Suppressor macrophage (primary cell): ENCODE results near the gene PLEKHA5.
"Not testable (repeated sequence)": the region's sequence is repeated elsewhere in the genome, so short reads cannot be mapped to it uniquely, and the experiment has no call there.

ENCODE experiments used
- DNase-seq, 4 experiments: peaks; one replicate each; pipeline ENCODE4 v3.0.0-alpha.2; 2020 to 2022
- total RNA-seq, 17 experiments: gene quantifications; one replicate each; lab custom pipeline; 2026; ENCODE audit warnings: mixed read lengths in 6 of 17, inconsistent platforms in 3 of 17; lab: John Stamatoyannopoulos, UW

PLEKHA5 gene
- total RNA-seq, result 3.0 to 21.5 (median 9.4) reads per million in 17 experiments

DNA sequence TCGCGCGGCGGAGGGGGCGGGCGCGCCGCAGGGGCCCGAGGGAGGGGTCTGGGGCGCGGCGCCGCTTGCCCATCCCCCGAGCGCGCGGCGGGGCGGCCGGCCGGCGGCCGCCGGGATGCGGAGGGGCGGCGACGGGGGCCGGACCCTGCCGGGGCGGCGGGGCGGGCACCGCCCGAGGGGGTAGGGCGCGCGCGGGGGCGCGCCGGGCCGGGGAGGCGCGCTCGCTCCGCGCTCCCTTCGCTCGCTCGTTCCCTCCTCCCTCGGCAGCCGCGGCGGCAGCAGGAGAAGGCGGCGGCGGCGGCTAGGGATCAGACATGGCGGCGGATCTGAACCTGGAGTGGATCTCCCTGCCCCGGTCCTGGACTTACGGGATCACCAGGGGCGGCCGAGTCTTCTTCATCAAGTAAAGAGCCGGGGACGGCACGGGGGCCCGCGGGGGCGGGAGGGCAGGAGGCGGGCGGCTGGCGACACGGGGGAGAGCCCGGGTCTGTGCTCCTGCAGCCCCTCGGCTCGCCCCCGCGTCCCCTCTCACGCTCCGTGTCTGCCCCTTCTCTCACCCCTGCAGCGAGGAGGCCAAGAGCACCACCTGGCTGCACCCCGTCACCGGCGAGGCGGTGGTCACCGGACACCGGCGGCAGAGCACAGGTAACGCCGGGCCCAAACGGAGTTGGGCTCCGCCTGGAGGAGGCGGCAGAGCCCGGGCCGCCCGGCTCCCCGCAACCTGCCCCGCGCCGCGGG lies at the start of gene PLEKHA5:
Gene PLEKHA5, plus strand, starts transcription at position 248 of the 738 bp plus-strand sequence. Its CDS starts 67 bp downstream, at position 315.
- peak; percentile 64 to 87 (median 75) for DNase-seq

DNA sequence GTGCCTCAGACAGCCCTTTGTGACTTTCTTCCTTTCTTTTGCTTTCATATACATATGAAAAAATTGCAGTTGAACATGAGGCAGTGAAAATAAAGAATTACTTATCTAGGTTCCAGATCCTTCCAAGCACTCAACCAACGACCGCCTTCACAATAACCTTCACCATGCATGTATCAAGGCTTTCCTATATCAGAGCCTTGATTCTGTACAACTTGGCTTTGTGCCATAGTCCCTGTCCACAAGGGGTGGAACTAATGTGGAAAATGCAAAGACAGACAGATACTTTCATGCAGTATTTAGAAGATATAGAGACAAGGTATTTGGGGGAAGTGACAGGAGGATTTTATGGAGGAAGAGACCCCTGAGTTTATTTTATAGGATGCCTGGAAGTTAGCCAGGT lies 48.6 kb upstream of the PLEKHA5 start:
- DNase-seq, result no peak

- no peak for DNase-seq
Measured at GRCh38 chr12:19082365-19082911, 47.1 kb upstream of the PLEKHA5 start.

DNA sequence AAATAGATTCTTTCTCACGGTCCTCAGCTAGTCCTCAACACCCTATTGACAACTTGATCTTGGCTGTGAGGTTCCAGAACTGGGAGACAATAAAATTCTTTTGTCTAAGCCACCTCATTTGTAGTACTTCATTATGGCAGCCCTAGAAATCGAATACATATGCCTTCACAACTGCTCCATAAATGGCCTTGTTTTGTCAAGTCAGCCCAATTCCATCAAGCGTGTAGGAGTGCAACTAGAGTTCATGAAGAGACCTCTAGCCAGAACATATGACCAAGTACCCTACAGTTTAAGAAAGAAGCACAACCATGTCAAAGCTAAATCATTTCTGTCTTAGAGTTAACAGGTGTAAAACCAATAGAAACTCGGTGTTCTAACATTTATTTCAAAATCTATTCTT lies 45.0 kb upstream of the PLEKHA5 start:
- no peak for DNase-seq

- no peak for DNase-seq
Measured at GRCh38 chr12:19085090-19085489, 44.4 kb upstream of the PLEKHA5 start.

DNA sequence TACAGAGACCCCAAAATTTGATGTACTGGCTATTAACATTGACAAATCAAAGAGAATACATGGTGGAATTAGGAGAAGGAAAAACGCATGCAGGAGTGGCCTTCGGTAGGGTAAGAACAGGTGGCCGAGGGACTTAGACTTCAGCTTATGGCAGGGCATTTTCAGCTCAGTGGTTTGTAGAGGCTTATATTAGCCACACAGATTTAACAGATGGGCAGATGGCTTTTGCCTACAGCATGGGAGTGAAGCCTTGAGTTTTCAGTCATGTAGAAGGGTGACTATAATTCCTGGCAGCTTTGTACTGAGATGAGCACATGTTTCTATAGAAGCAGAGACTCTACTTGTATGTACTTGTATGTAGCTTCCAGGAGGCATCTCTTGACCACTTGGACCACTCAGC lies 40.9 kb upstream of the PLEKHA5 start:
- DNase-seq, result no peak

GRCh38 chr12:19092482-19092881 lies 37.1 kb upstream of the PLEKHA5 start:
- DNase-seq, result not testable (repeated sequence)

DNA sequence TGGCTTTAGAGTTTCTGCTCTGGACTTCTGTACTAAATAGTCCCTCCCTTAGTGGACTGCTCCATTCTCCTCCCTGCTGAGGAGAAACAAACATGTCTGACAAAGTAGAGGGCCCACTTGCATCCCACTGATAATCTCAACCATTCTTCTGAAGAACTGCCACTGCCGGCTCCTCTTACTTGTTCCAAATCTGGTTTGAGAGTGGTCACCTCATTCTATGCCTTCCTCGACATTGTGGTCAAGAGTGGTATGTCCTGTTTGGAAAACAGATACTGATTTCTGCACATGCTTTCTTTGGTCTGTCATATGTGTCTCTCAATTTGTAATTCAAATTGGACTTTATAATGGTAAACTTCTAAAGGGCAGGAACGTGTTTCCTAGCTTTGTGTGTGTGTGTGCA lies 36.3 kb upstream of the PLEKHA5 start:
- no peak for DNase-seq

GRCh38 chr12:19095331-19095730 lies 34.2 kb upstream of the PLEKHA5 start:
- no peak for DNase-seq

- no peak for DNase-seq
Measured at GRCh38 chr12:19095756-19096480, 33.6 kb upstream of the PLEKHA5 start.

DNA sequence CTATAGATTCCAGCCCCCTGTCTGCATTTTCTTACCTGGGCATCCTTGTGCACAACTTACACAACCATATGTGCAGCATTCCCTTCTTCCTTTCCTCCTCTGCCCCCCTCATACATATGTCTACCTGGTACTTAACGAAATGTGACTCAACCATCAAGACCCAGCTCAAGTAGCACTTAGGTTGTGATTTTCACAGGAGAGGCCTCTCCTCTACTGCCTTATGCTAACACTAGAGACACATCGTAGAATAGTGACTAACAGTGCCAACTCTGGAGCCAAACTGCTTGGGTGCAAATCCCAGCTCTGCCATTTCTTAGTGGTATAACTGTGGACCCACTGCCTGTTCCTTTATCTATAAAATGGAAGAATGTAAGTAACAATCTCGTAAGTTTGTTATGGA lies 24.1 kb upstream of the PLEKHA5 start:
- DNase-seq, result no peak

GRCh38 chr12:19107750-19108149 lies 21.8 kb upstream of the PLEKHA5 start:
- DNase-seq, result no peak

DNA sequence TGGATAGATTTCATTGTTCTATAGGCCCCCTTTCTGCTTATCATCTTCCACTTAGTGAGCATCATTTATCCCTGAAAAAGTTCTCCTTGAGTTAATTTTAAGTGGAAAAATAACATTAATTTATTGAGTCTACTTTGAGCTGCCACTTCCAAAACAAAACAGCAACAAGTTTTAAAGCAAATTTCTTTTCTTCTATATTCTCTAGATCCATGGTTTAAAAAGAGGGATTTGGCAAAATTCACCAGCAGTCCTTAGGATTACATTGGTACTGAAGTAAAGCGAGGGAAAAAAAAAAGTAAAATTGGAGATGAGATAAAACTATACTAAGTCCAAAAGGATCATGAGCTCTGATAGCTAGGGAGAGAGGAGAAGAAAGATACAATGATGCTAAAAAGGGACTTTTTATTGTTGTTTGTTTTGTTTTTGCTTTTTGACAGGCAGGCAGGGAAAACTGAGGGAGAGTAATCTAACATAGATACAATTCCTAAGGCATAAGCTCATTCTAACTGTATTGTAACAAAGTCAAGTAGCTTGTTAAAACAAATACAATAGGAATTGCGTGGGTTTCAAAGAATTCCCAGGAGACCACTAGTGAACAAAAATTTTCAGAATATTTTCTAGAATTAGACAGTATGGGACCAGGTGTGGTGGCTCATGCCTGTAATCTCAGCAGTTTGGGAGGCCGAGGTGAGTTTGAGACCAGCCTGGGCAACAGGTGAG lies 19.2 kb upstream of the PLEKHA5 start:
- no peak for DNase-seq

DNA sequence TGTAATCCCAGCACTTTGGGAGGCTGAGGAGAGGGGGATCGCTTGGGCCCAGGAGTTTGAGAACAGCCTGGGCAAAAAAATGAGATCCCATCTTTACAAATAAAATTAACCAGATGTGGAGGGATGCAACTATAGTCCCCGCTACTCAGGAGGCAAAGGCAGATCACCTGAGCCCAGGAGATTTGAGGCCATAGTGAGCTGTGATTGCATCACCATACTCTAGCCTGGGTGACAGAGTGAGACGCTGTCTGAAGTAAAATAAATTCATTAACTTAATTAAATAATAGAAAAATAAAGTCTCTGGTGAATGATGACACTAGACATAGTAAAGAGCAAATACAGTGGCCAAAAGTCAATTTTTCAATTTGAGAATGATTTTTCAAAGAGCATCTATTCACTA lies 16.1 kb upstream of the PLEKHA5 start:
- DNase-seq, result no peak

DNA sequence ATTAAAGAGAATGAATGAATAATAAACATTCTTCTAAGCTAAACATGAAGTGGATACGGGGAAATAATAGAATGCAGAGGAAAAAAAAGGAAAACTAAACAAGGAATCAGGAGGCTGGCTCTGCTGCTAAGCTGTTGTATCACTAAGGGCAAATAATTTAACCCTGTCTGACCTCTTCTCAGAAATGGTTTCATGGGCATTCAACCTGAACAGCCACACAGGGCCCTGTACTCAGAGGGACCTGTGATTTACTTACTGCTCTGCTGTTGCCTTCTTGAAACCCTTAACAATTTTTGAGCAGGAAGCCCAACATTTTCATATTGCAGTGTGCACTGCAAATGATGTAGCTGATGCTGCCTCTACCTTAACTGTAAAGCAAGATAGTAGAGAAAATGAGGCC lies 14.2 kb upstream of the PLEKHA5 start:
- DNase-seq, result no peak

- no peak for DNase-seq
Measured at GRCh38 chr12:19119440-19119839, 10.1 kb upstream of the PLEKHA5 start.

GRCh38 chr12:19120795-19121194 lies 8.7 kb upstream of the PLEKHA5 start:
- no peak for DNase-seq

- DNase-seq, result no peak
Measured at GRCh38 chr12:19121449-19122018, 8.0 kb upstream of the PLEKHA5 start.

GRCh38 chr12:19125325-19125724 lies 4.2 kb upstream of the PLEKHA5 start:
- DNase-seq, result no peak

- no peak for DNase-seq
Measured at GRCh38 chr12:19127270-19127669, 2.3 kb upstream of the PLEKHA5 start.

- DNase-seq, result no peak
Measured at GRCh38 chr12:19128485-19128884, 1.0 kb upstream of the PLEKHA5 start.

DNA sequence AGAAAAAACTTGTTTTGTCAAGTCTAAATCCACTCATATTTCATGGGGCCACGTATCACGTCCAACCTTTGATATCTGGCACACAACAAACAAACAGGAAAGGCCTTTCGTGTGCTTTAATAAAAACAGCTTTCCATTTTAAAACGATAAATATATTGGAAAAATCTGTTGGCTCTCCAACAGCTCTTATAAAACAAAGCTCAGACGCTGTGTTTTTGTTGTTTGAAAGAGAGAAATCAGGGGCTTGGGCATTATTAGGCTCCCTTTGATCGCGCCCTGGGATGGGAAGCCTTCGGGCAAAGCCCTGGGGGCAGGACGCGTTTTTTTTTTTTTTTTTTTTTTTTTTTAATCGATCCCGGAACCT lies 429 bp upstream of the PLEKHA5 start:
- no peak for DNase-seq
